CD4-positive, alpha-beta T cell (primary cell): ENCODE measurements around the gene IL3. TPM values are rescaled to one million over a fixed set of nuclear protein-coding genes. Genes with fewer than 3 reads are reported as not detected.
A peak's percentile ranks its signal among the peaks of the same experiment; 100 is the strongest.

Experiments
- ATAC-seq: fragments of 200-7000 bp; cut with Tn5 transposase; one replicate; pipeline ENCODE4 v1.10.0; 2022; ENCODE audit warnings: mild to moderate bottlenecking; ENCODE audit not compliant: poor library complexity
- CTCF ChIA-PET: fragments of 350-600 bp; sonication (Branson Sonifier 250); formaldehyde crosslinking; loops from one replicate; lab custom pipeline; 2021; ENCODE audit warnings: antibody characterized with exemption, inconsistent platforms; lab: Charles Lee
- POLR2A ChIA-PET: fragments of 350-600 bp; sonication (Branson Sonifier 250); formaldehyde crosslinking; loops from one replicate; lab custom pipeline; 2021; ENCODE audit warnings: antibody characterized with exemption, inconsistent platforms; lab: Charles Lee
- DNase-seq, 14 experiments: peaks; one replicate each; pipeline ENCODE4 v3.0.0-alpha.2; 2013 to 2020; ENCODE audit warnings: mixed read lengths in 2 of 14
- H3K27ac ChIP-seq, 2 donors: one replicate each; pipeline versions ENCODE4 v1.5.1 to v1.7.0; 2013; ENCODE audit warnings: low read length in 2 of 2, low read depth in 1 of 2, mild to moderate bottlenecking in 1 of 2
- H3K27me3 ChIP-seq, 2 experiments: 1 replicate in 1 of 2; 2 replicates in 1 of 2; pipeline versions ENCODE4 v1.6.1 to v1.7.0; 2013; ENCODE audit warnings: low read length in 2 of 2, control low read depth in 1 of 2, mild to moderate bottlenecking in 1 of 2, moderate library complexity in 1 of 2; ENCODE audit not compliant: insufficient read depth in 2 of 2, control insufficient read depth in 1 of 2
- H3K36me3 ChIP-seq: one replicate; pipeline ENCODE4 v1.6.1; 2013; ENCODE audit warnings: low read length, control low read depth; ENCODE audit not compliant: insufficient read depth
- H3K4me1 ChIP-seq: one replicate; pipeline ENCODE4 v1.6.1; 2013; ENCODE audit warnings: low read length, control low read depth; ENCODE audit not compliant: insufficient read depth
- H3K4me3 ChIP-seq: one replicate; pipeline ENCODE4 v1.5.1; 2013; ENCODE audit warnings: mild to moderate bottlenecking, low read length, moderate library complexity
- H3K9me3 ChIP-seq, 2 experiments: 1 replicate in 1 of 2; 2 replicates in 1 of 2; pipeline versions ENCODE4 v1.6.1 to v1.7.0; 2013; ENCODE audit warnings: low read length in 2 of 2, mild to moderate bottlenecking in 2 of 2, control low read depth in 1 of 2, moderate library complexity in 1 of 2; ENCODE audit not compliant: control insufficient read depth in 1 of 2, insufficient read depth in 1 of 2
- H3K27ac Mint-ChIP-seq: one replicate; pipeline ENCODE4 v1.8.0; 2020; ENCODE audit warnings: mixed read lengths
- H3K27me3 Mint-ChIP-seq: one replicate; pipeline ENCODE4 v1.8.0; 2021; ENCODE audit warnings: mixed read lengths
- H3K36me3 Mint-ChIP-seq: one replicate; pipeline ENCODE4 v1.8.0; 2021; ENCODE audit warnings: low read depth, mixed read lengths
- H3K4me1 Mint-ChIP-seq: one replicate; pipeline ENCODE4 v1.8.0; 2021; ENCODE audit warnings: low read depth, mixed read lengths
- H3K4me3 Mint-ChIP-seq: one replicate; pipeline ENCODE4 v1.8.0; 2020; ENCODE audit warnings: mild to moderate bottlenecking, mixed read lengths
- H3K9me3 Mint-ChIP-seq: one replicate; pipeline ENCODE4 v1.8.0; 2020; ENCODE audit warnings: mixed read lengths
- CTCF ChIP-seq: fragments of 200-600 bp; IDR thresholded peaks from one replicate; pipeline ENCODE4 v1.8.0; 2022; ENCODE audit warnings: antibody characterized with exemption, mild to moderate bottlenecking
- intact Hi-C, 2 experiments: fragments of 100-400 bp; cut with DNase I in 1 of 2; cut with micrococcal nuclease in 1 of 2; formaldehyde crosslinking; loops; one replicate each; pipeline versions ENCODE4 v1.15.1 to v1.9.0; 2023 to 2025; cut with DNase I, micrococcal nuclease
- total RNA-seq, 174 experiments: library from RNA in 2 of 174; stranded (reverse) in 2 of 174; gene quantifications; one replicate each; pipeline ENCODE4 v1.2.3 and lab custom pipeline; 2021 to 2026

The IL3 gene
- total RNA-seq, 2 experiments from 2014 or later = not detected

GRCh38 chr5:132054031-132054696 lies 6.3 kb upstream of the IL3 start:
- DNase-seq = peak in 2 of 14 experiments; percentile 4 to 26

GRCh38 chr5:132054697-132055440 lies 5.6 kb upstream of the IL3 start:
- no peaks in the 10 kb centered on the region for H3K27me3 Mint-ChIP-seq
- peaks cover 42% of the 10 kb centered on the region for H3K4me1 Mint-ChIP-seq
- H3K4me3 ChIP-seq = no peak overlapping the region
- POLR2A ChIA-PET = interaction anchor here (1.0 kb wide), 1 partner anchor 12 kb away, joined by 3 read pairs; no protein-coding TSS in a partner anchor
- CTCF ChIA-PET = no interaction called here
- peak overlapping the region; percentile 83 for H3K27ac Mint-ChIP-seq
- H3K36me3 Mint-ChIP-seq = no peaks in the 10 kb centered on the region
- H3K9me3 ChIP-seq = no peaks in the 10 kb centered on the region
- ATAC-seq (no peak), DNase-seq (peak in 3 of 14 experiments; percentile 26 to 30 (median 26))
- peaks cover 0 to 2% of the 10 kb centered on the region in 2 experiments for H3K27me3 ChIP-seq
- no peak overlapping the region for H3K27ac ChIP-seq
- H3K4me3 Mint-ChIP-seq = no peak overlapping the region
- no peaks in the 10 kb centered on the region for H3K36me3 ChIP-seq
- no peaks in the 10 kb centered on the region for H3K9me3 Mint-ChIP-seq
- H3K4me1 ChIP-seq = peaks cover 60% of the 10 kb centered on the region
- TF ChIP-seq CTCF = no peak
- intact Hi-C loops = loop anchor here in 1 of 2 experiments (5.0 kb wide), 1 partner anchor 33 kb away; no protein-coding TSS in a partner anchor

More at GRCh38 chr5:132054031-132054696, 6.3 kb upstream of the IL3 start:
- Mint-ChIP-seq H3K27ac (peak overlapping the region; percentile 83), H3K9me3 (no peaks in the 10 kb centered on the region), H3K27me3 (no peaks in the 10 kb centered on the region), H3K4me3 (no peak overlapping the region), H3K36me3 (no peaks in the 10 kb centered on the region), H3K4me1 (peaks cover 39% of the 10 kb centered on the region)
- ChIA-PET CTCF (no interaction called here), POLR2A (interaction anchor here (0.6 to 1.0 kb wide), 2 partner anchors 11 to 162 kb away, joined by 3 to 5 read pairs; no protein-coding TSS in a partner anchor)
- intact Hi-C loops = no loop called here
- Histone ChIP-seq H3K27ac (no peak overlapping the region), H3K27me3 (peaks cover 0 to 2% of the 10 kb centered on the region in 2 experiments), H3K9me3 (no peaks in the 10 kb centered on the region), H3K36me3 (no peaks in the 10 kb centered on the region), H3K4me3 (no peak overlapping the region), H3K4me1 (peaks cover 53% of the 10 kb centered on the region)
- no peak for ATAC-seq
- TF ChIP-seq CTCF = no peak

- H3K27ac ChIP-seq = no peak overlapping the region
- H3K4me3 ChIP-seq = no peak overlapping the region
- POLR2A ChIA-PET = interaction anchor here (0.7 kb wide), 1 partner anchor 46 kb away, joined by 3 read pairs; no protein-coding TSS in a partner anchor
- no peaks in the 10 kb centered on the region for H3K36me3 ChIP-seq
- Mint-ChIP-seq H3K4me1 (peaks cover 42% of the 10 kb centered on the region), H3K27ac (peak overlapping the region; percentile 83), H3K4me3 (no peak overlapping the region), H3K9me3 (no peaks in the 10 kb centered on the region), H3K36me3 (no peaks in the 10 kb centered on the region), H3K27me3 (no peaks in the 10 kb centered on the region)
- peaks cover 0 to 2% of the 10 kb centered on the region in 2 experiments for H3K27me3 ChIP-seq
- CTCF ChIA-PET = no interaction called here
- DNase-seq = peak in 1 of 14 experiments; percentile 8
- no peak for TF ChIP-seq CTCF
- intact Hi-C loops = loop anchor here in 1 of 2 experiments (5.0 kb wide), 1 partner anchor 33 kb away; no protein-coding TSS in a partner anchor
- H3K4me1 ChIP-seq = peaks cover 66% of the 10 kb centered on the region
- ATAC-seq = no peak
- no peaks in the 10 kb centered on the region for H3K9me3 ChIP-seq
These were observed 5.0 kb upstream of the IL3 start for GRCh38 chr5:132055441-132055807.
